Glomerular visceral epithelial cell (primary cell): ENCODE data around the gene NEK2.
"Not testable (repeated sequence)": the region's sequence is repeated elsewhere in the genome, so short reads cannot be mapped to it uniquely, and the experiment has no call there.

Experiments
- DNase-seq: peaks from one replicate; pipeline ENCODE4 v3.0.0-alpha.2; 2016; ENCODE audit errors: extremely low spot score

NEK2 gene

GRCh38 chr1:211695135-211695816 lies 19.9 kb upstream of the NEK2 start:
- no peak for DNase-seq

DNA sequence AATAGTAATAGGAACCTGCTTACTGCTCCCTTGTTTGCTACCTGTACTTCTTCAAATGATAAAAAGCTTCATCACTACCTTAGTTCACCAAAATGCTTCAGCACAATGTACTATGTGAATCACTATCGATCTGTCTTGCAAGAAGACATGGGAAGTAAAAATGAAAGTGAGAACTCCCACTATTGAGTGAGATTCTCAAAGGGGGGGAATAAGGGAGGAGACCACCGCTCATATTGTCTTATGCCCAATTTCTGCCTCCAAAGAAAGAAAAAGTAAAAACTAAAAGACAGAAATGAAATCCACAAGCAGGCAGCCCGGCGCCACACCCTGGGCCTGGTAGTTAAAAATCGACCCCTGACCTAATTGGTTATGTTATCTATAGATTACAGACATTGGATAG lies 18.5 kb upstream of the NEK2 start:
- not testable (repeated sequence) for DNase-seq

- no peak for DNase-seq
Observed at GRCh38 chr1:211688421-211688820, 13.0 kb upstream of the NEK2 start.

DNA sequence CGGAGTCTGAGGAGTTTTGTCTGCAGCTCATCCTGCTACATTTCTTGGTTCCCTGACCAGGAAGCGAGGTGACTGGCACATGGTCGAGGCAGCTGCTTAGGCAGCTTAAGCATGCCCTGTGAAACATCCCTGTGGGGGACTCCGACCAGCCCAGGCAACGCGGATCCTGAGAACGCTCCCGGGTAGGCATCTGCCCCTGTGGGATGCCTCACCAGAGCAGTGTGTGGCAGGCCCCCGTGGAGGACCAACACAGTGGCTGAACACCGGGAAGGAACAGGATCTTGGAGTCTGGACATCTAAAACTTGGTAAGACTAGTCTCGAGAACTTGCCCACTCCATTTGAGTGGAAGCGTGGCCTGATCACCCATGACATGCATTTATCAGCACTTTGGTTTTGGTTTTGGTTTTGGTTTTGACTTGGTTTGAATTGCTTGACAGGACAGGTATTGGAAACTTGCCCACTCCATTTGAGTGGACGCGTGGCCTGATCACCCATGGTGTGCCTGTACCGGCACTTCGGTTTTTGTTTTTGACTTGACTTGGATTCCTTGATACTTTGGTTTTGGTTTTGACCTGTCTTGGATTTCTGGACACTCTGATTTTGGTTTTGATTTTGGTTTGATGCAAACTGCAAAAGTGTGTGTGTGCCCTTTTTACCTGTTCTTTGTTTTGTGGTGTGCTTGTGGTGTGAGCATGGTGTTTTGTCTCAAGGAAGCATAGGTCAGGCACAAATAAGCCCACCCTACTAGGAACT lies 12.2 kb upstream of the NEK2 start:
- no peak for DNase-seq

- DNase-seq, result no peak
Observed at GRCh38 chr1:211685823-211686222, 10.4 kb upstream of the NEK2 start.

DNA sequence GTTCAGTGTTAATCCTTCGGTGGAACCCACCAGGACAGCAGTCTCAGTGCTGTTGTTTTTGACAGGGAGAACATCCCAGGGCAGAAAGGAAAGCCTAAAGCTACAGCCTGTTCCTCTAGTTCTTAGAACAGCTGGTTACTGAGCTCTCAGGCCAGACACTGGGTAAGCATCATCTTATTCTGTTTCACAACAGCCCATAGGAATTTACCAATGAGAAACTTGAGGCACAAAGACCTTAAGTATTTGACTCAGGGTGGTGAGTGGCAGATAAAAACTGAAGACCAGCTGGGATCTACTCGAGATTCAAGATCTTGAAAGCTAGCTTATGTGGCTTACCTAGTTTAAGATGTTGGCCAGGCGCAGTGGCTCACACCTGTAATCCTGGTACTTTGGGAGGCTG lies 9.4 kb upstream of the NEK2 start:
- no peak for DNase-seq

DNA sequence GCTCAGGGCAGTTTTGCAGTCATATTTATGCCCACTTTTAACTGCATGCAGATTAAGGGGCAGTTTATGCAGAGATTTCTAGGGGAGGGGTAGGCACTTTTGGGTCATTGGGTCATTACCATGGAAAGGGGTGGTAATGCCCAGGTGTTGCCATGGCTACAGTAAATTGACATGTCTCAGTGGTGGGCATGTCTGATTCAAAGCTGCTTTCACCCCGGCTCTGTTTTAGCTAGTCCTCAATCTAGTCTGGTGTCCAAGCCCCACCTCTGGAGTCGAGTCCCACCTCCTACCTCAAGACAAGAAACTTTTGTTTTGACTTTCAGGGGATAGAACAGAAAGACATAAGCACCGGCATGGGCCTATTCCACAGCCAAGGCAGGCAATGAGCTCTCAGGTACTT lies 8.9 kb upstream of the NEK2 start:
- no peak for DNase-seq

- DNase-seq, result no peak
Observed at GRCh38 chr1:211683396-211684297, 8.2 kb upstream of the NEK2 start.

DNA sequence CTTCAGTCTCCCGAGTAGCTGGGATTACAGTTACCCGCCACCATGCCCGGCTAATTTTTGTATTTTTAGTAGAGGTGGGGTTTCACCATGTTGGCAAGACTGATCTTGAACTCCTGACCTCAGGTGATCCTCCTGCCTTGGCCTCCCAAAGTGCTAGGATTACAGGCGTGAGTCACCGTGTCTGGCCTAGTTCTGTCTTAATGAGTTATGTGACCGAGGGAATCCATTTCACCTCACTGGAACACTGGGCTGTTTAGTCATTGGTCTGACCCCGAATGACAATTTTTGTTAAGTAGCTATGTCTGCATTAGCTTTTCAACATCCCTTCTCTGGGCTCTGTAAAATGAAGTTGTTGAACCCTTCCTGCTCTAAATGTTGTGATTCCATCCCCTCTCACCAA lies 6.8 kb upstream of the NEK2 start:
- not testable (repeated sequence) for DNase-seq

DNA sequence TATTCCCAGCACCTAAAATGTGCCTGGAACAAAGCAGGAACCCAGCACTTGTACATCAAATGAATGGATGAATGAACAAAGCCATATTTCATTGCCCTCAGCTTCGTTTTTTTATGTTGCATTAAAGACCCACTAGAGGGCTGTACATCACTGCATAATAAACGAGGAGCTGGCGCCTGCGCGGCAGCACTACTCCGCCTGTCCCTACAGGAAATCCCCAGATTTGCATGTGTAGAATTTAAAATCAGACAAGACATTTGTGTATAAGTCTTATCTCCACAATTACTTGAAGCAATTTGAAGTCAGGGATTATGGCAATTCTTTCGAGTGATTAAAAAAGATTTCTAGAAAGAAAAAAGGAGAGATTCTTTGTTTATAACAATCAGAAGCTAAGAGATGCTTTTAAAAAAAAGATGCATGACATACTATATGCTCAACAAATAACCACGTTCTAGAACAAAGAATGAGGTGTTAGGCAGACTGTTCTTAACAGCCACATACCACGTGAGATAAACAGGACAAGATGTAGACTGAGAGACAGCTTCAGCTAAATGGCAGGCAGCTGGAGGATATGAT lies 5.4 kb upstream of the NEK2 start:
- peak; percentile 89 for DNase-seq

DNA sequence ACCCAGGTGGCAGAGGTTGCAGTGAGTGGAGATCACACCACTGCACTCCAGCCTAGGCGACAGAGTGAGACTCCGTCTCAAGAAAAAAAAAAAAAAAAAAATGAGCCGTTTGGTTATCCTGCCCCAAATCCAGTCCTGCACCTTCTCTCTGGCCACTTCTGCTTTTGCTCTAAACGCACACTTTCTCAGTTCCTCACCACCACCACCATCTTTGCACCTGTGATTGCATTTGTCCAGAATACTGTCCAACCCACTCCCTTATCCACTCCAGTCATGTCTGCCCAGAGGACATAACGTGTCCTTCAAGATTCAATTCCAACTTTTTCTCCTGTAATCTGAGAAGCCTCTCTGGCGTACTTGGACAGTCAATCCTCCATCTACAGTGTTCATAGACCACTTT lies 2.2 kb upstream of the NEK2 start:
- DNase-seq, result no peak

- DNase-seq, result no peak
Observed at GRCh38 chr1:211676761-211677160, 1.3 kb upstream of the NEK2 start.

DNA sequence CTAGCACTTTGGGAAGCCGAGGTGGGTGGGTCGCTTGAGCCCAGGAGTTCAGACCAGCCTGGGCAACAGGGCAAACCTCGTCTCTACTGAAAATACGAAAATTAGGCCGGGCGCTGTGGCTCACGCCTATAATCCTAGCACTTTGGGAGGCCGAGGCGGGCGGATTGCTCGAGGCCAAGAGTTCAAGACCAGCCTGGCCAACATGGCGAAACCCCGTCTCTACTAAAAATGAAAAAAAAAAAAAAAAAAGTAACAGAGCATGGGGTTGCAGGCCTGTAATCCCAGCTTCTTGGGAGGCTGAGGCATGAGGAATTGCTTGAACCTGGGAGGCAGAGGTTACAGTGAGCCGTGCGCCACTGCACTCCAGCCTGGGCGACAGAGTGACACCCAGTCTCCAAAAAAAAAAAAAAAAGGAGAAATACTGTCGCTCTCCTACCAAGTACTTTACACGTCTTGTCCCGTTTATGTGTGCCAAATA lies 724 bp upstream of the NEK2 start:
- no peak for DNase-seq

GRCh38 chr1:211667065-211667617 lies 8.3 kb downstream of the NEK2 start:
- DNase-seq, result no peak

DNA sequence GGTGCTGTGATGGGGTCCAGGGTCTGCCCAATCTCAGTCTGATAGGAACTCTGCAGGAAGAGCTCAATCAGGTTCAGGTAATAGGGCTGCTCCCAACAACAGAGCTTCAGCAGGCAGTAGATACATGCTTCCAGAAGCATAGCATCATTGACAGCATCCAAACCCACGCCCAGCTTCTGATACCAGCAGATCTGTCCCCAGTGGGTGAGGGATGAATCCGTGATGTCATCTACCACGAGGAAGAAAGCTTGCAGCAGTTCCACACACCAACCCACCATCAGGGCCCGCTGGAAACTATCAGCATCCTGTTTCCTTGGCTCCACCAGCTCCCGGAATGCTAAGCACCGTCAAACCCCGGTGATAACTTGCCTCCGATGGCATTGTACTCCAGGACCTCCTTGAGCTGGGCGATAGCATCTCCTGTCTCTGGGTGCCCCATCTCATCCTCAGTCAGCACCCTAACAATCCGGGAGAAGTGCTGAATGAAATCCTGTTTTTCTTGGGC lies 14.7 kb downstream of the NEK2 start:
- DNase-seq, result no peak

DNA sequence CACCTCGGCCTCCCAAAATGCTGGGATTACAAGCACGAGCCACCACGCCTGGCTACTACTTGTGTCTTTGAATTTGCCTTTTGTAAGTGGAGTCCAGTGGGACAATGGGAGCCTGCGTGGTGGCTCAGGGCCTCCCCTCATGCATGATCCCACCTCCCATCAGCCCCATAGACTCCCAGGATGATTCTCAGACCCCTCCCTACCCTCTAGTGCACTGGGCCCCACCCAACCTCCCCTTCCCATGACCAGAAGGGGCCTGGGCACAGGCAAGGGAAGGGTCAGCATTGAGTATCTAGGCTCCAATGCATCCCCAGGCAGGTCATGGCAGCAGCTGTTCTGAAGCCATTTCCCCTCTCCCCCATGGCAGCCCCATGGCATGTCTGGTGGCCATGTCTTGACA lies 18.7 kb downstream of the NEK2 start:
- DNase-seq, result no peak

GRCh38 chr1:211654838-211655787 lies 20.3 kb downstream of the NEK2 start:
- peak; percentile 85 for DNase-seq

- DNase-seq, result no peak
Observed at GRCh38 chr1:211653959-211654496, 21.4 kb downstream of the NEK2 start.

- DNase-seq, result no peak
Observed at GRCh38 chr1:211653293-211653692, 22.1 kb downstream of the NEK2 start.

DNA sequence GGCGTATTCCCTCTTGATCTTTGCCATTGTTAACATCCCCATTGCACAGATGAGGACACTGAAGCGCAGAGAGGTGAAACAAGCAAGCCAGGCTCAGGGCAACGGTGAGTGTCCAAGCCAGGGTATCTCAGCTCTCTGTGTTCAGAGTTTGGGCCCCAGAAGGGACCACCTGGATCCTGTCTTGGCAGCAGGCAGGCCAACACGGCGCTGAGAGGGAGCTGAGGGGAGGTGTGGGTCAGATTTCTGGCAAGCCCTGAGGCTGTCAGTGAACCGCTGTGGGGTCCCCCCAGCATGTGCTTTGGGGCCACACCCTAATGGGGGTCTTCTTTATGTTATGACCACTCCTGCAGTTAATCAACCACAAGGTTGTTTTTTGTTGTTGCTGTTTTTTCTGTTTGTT lies 23.1 kb downstream of the NEK2 start:
- no peak for DNase-seq
